H1 (cell line): ENCODE measurements around the gene POLR2F. TPM values are rescaled to one million over a fixed set of nuclear protein-coding genes. Genes with fewer than 3 reads are reported as not detected.

ENCODE experiments used
- CHD1 ChIP-seq: IDR thresholded peaks from 2 replicates; pipeline ENCODE4 v1.6.1; 2012; ENCODE audit warnings: low read depth, low read length, improper control_type of control experiment
- EP300 ChIP-seq, 2 experiments: IDR thresholded peaks; 1 replicate in 1 of 2; 2 replicates in 1 of 2; pipeline ENCODE4 v1.6.1; 2011 to 2012; ENCODE audit warnings: low read depth in 2 of 2, low read length in 2 of 2, mild to moderate bottlenecking in 2 of 2, borderline replicate concordance in 1 of 2, inconsistent platforms in 1 of 2, moderate library complexity in 1 of 2
- RAD21 ChIP-seq, 2 experiments: IDR thresholded peaks in 1 of 2; conservative IDR thresholded peaks in 1 of 2; 2 replicates each; pipeline ENCODE4 v1.6.1; 2011; ENCODE audit warnings: low read depth in 2 of 2, low read length in 2 of 2, improper control_type of control experiment in 1 of 2, inconsistent platforms in 1 of 2, mild to moderate bottlenecking in 1 of 2, moderate library complexity in 1 of 2
- SAP30 ChIP-seq: fragments of 300-600 bp; sonication (generic); IDR thresholded peaks from 2 replicates; pipeline ENCODE4 v1.7.1; 2012; ENCODE audit warnings: low read length, moderate library complexity, mild to moderate bottlenecking, inconsistent platforms; ENCODE audit not compliant: insufficient read depth, insufficient replicate concordance
- polyA plus RNA-seq, 7 experiments: library from polyadenylated mRNA; depleted of rRNA in 3 of 7; stranded (reverse) in 5 of 7; unstranded in 2 of 7; fragments of >200 nt in 5 of 7; fragments of 200-250 nt in 2 of 7; gene quantifications; 1 replicate in 5 of 7; 2 replicates in 1 of 7; 4 replicates in 1 of 7; pipeline versions ENCODE4 v1.2.1 to v1.2.3, GENCODE V29; 2011 to 2013; ENCODE audit warnings: missing spikeins in 2 of 7, mixed read lengths in 2 of 7
- total RNA-seq: library from RNA; stranded (reverse); fragmentation: NEBNext Ultra II Directional; extraction: Animal tissue kit (Norgen Biotek cat#: 25700); gene quantifications from 2 replicates; pipeline ENCODE4 v1.2.1, GENCODE V29; 2021

The POLR2F gene
- total and polyA plus RNA-seq, 2 of the 8 experiments (the other 6 are each of a cell fraction or from before 2014, with no cell fraction given), result 150 to 176 TPM

DNA sequence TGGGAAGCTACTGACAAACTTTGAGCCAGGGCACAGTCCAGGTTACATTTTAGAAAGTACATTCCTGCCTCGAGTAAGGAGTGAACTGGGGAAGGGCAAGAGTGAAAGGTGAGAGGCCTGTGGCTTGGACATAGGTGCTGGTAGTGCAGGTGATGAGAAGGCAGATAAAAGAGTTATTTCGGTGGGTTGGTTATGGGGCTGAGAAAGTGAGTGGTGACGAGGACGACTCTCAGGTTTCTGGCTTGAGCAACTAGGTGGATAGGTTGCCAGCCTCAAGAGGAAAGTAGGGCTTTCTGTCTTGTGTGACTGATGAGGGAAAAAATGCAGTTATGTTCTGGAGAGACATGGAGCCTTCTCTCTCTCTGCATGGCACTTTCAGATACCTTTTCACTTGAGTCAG, 3.7 kb downstream of the POLR2F start (continued):
- no peak for TF ChIP-seq EP300 (IDR thresholded peaks at IDR 0.05; ENCODE audit: borderline replicate concordance in 1 of 2, low read depth in 2 of 2, low read length in 2 of 2)
- no peak for TF ChIP-seq SAP30
- TF ChIP-seq CHD1, result no peak
- TF ChIP-seq RAD21 (IDR thresholded peaks at IDR 0.05 in 1 of 2, conservative IDR thresholded peaks at IDR 0.05 in 1 of 2; ENCODE audit: low read depth in 2 of 2, low read length in 2 of 2), result no peak
